ENCODE measurements around the gene IGBP1. TPM values are rescaled to one million over a fixed set of nuclear protein-coding genes. Genes with fewer than 3 reads are reported as not detected.
"Not testable (repeated sequence)": the region's sequence is repeated elsewhere in the genome, so short reads cannot be mapped to it uniquely, and the experiment has no call there.

The IGBP1 gene
- total RNA-seq, 3 donors from 2014 or later: 51.8 to 78.4 (median 69.7) TPM

- no peak overlapping the region for H3K4me3 ChIP-seq
- no peak for DNase-seq
These were observed 43.5 kb upstream of the IGBP1 start for GRCh38 chrX:70089604-70090297.

DNA sequence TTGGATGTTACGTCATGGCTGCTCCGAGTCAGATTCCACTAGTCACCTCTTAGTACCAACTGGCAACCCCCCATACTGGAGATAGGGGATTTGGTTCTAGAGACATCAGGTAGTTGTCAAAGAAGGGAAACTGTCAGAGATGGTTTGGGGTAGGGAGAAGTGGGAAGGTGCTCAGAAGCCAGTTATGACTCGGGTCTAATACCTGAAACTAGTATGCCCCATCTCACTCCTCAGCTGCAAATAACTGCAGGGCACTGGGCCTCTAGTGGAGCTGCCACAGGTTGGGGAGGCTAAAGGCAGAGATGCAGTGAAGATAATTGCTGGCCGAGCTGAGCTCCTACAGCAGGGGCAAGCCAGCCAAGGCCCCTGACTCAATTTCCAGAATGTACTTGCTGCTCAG, 41.0 kb upstream of the IGBP1 start:
- ATAC-seq: no peak
- intact Hi-C loops (cut with DNase I, micrococcal nuclease): loop anchor here (10.0 kb wide), 2 partner anchors 547 to 577 kb away; no protein-coding TSS in a partner anchor

More at GRCh38 chrX:70089604-70090297, 43.5 kb upstream of the IGBP1 start:
- H3K4me1 ChIP-seq (ENCODE audit: low read depth): no peaks in the 10 kb centered on the region
- H3K9me3 ChIP-seq: no peaks in the 10 kb centered on the region
- ATAC-seq: no peak
- H3K36me3 ChIP-seq (ENCODE audit: low read depth): no peaks in the 10 kb centered on the region
- intact Hi-C loops (cut with DNase I, micrococcal nuclease): loop anchor here (10.0 kb wide), 2 partner anchors 545 to 575 kb away; no protein-coding TSS in a partner anchor
- TF ChIP-seq, protein P1, sequence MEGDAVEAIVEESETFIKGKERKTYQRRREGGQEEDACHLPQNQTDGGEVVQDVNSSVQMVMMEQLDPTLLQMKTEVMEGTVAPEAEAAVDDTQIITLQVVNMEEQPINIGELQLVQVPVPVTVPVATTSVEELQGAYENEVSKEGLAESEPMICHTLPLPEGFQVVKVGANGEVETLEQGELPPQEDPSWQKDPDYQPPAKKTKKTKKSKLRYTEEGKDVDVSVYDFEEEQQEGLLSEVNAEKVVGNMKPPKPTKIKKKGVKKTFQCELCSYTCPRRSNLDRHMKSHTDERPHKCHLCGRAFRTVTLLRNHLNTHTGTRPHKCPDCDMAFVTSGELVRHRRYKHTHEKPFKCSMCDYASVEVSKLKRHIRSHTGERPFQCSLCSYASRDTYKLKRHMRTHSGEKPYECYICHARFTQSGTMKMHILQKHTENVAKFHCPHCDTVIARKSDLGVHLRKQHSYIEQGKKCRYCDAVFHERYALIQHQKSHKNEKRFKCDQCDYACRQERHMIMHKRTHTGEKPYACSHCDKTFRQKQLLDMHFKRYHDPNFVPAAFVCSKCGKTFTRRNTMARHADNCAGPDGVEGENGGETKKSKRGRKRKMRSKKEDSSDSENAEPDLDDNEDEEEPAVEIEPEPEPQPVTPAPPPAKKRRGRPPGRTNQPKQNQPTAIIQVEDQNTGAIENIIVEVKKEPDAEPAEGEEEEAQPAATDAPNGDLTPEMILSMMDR (IDR thresholded peaks at IDR 0.05): no peak

DNA sequence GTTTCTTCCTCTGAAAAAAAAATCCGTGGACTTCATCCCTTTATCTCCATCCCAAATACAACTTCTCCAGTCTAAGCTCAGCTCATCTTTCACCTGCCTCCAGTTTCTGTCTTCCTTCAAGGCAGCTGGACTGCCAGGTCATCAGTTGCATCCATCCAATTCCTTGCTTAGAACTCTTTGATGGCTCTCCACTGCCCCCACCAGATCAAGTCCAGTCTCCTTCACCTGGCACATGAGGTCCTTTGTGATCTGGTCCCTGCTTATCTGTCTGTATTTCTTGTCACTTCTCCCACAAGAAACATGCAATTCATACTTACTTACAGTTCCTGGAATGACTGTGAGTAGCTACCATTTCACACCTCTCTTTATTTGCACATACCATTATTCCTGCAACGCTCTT, 37.2 kb upstream of the IGBP1 start:
- DNase-seq: peak in 1 of 3 donors; percentile 2

More for the DNA sequence above, 41.0 kb upstream of the IGBP1 start:
- TF ChIP-seq, protein P1 (IDR thresholded peaks at IDR 0.05): no peak
- Histone ChIP-seq H3K4me1 (ENCODE audit: low read depth) (no peaks in the 10 kb centered on the region), H3K9me3 (no peaks in the 10 kb centered on the region), H3K4me3 (no peak overlapping the region), H3K36me3 (ENCODE audit: low read depth) (no peaks in the 10 kb centered on the region)
- no peak for DNase-seq

DNA sequence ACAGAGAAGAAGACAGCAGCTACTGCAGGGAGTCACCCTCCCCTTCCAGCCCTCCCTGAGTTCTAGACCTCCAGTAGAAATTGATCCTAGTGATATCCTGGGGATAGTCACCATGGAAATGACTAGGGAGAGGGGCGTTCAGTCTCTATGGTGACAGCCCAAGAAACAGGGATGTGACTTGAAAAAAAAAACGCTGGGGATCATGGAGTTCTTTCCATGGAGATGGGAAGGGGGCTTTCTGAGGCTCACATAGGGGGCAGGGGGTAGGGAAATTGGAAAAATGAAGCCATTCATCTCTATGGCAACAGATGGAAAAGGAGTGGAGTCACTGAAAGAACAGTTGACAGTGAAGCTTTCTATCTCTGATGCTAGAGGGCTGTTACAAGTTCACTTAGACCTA, 28.0 kb upstream of the IGBP1 start:
- intact Hi-C loops (cut with DNase I, micrococcal nuclease): no loop called here
- TF ChIP-seq, protein P1 (IDR thresholded peaks at IDR 0.05): no peak
- no peak for DNase-seq
- no peak overlapping the region for H3K4me3 ChIP-seq
- no peak for ATAC-seq
- no peaks in the 10 kb centered on the region for H3K4me1 ChIP-seq (ENCODE audit: low read depth)
- H3K36me3 ChIP-seq (ENCODE audit: low read depth): no peaks in the 10 kb centered on the region
- H3K9me3 ChIP-seq: no peaks in the 10 kb centered on the region

More for the DNA sequence above, 37.2 kb upstream of the IGBP1 start:
- ATAC-seq: no peak
- intact Hi-C loops (cut with DNase I, micrococcal nuclease): loop anchor here (10.0 kb wide), 2 partner anchors 551 to 581 kb away; no protein-coding TSS in a partner anchor
- H3K36me3 ChIP-seq (ENCODE audit: low read depth): no peaks in the 10 kb centered on the region
- H3K9me3 ChIP-seq: no peaks in the 10 kb centered on the region
- no peaks in the 10 kb centered on the region for H3K4me1 ChIP-seq (ENCODE audit: low read depth)
- no peak overlapping the region for H3K4me3 ChIP-seq
- TF ChIP-seq, protein P1 (IDR thresholded peaks at IDR 0.05): no peak

- intact Hi-C loops (cut with DNase I, micrococcal nuclease); H3K4me3 ChIP-seq; H3K36me3 ChIP-seq (ENCODE audit: low read depth); H3K9me3 ChIP-seq; DNase-seq; H3K4me1 ChIP-seq (ENCODE audit: low read depth); ATAC-seq: not testable (repeated sequence)
These were observed 21.7 kb upstream of the IGBP1 start for GRCh38 chrX:70111436-70112026.

GRCh38 chrX:70117738-70118137, 15.5 kb upstream of the IGBP1 start:
- no peak for ATAC-seq
- Histone ChIP-seq H3K4me3 (no peak overlapping the region), H3K9me3 (no peaks in the 10 kb centered on the region), H3K4me1 (ENCODE audit: low read depth) (no peaks in the 10 kb centered on the region), H3K36me3 (ENCODE audit: low read depth) (no peaks in the 10 kb centered on the region)
- TF ChIP-seq, protein P1 (IDR thresholded peaks at IDR 0.05): no peak
- no peak for DNase-seq
- intact Hi-C loops (cut with DNase I, micrococcal nuclease): no loop called here

DNA sequence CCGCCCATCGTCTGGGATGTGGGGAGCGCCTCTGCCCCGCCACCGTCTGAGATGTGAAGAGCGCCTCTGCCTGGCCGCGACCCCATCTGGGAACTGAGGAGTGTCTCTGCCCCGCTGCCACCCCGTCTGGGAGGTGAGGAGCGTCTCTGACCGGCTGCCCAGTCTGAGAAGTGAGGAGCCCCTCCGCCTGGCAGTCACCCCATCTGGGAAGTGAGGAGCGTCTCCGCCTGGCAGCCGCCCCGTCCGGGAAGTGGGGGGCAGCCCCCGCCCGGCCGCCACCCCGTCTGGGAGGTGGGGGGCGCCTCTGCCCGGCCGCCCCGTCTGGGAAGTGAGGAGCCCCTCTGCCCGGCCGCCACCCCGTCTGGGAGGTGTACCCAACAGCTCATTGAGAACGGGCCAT, 10.2 kb upstream of the IGBP1 start:
- H3K4me1 ChIP-seq (ENCODE audit: low read depth); H3K9me3 ChIP-seq; ATAC-seq; H3K36me3 ChIP-seq (ENCODE audit: low read depth); H3K4me3 ChIP-seq; DNase-seq; intact Hi-C loops (cut with DNase I, micrococcal nuclease): not testable (repeated sequence)
